ENCODE results near the gene FMOD.

DNA sequence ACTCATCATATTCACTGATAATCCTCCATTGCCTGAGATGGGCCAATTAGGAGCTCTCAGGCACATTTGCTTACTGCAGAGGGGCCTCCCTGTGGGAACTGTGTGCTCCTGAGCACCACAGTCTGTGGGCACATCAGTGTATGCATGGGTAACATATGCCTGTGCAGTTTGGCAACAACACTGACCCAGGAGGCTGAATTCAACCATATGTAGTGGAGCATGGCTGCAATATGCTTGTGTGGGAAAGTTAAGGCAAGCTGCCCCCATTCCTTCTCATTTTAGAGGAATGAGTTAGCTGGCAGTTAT is 11.8 kb upstream of the FMOD start:
- TF ChIP-seq, protein P1, sequence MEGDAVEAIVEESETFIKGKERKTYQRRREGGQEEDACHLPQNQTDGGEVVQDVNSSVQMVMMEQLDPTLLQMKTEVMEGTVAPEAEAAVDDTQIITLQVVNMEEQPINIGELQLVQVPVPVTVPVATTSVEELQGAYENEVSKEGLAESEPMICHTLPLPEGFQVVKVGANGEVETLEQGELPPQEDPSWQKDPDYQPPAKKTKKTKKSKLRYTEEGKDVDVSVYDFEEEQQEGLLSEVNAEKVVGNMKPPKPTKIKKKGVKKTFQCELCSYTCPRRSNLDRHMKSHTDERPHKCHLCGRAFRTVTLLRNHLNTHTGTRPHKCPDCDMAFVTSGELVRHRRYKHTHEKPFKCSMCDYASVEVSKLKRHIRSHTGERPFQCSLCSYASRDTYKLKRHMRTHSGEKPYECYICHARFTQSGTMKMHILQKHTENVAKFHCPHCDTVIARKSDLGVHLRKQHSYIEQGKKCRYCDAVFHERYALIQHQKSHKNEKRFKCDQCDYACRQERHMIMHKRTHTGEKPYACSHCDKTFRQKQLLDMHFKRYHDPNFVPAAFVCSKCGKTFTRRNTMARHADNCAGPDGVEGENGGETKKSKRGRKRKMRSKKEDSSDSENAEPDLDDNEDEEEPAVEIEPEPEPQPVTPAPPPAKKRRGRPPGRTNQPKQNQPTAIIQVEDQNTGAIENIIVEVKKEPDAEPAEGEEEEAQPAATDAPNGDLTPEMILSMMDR (IDR thresholded peaks at IDR 0.05): no peak
- no peak for TF ChIP-seq POLR2A (IDR thresholded peaks at IDR 0.05)

Data from thyroid gland (tissue), 4 donors.